Measurements from ENCODE around the gene KRTAP25-1.

KRTAP25-1 gene, protein sequence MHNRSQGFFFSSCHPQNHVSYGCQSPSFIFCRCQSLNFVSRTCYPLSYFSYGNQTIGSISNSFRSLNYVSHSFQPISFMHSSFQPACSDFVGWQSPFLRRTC

GRCh38 chr21:30289215-30289614, at the start of gene KRTAP25-1:
Gene KRTAP25-1 (minus strand): TSS chr21:30289514. CDS start chr21:30289490, 24 bp downstream.
- DNase-seq (ENCODE audit: low read depth), result no peak

DNA sequence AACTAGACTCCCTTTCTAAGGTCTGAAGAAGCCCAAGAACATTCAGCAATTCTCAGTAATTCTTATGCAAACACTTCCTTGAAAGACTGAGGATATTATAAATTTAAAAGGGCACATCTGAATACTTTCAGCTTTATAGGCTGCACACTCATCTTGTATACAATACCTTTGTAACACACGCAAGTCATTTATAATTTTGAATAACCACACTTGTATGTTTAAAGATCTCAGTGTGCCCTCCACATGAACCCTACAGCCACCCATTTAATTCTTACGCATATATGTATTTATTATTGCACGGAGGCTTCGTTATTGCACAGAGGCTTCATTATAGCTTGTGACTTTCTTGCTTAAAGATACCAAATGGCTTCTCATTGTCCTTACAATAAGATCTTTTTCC, 49.4 kb upstream of the KRTAP25-1 start:
- DNase-seq (ENCODE audit: low read depth), result no peak

GRCh38 chr21:30337772-30338171, 48.5 kb upstream of the KRTAP25-1 start:
- no peak for DNase-seq (ENCODE audit: low read depth)

DNA sequence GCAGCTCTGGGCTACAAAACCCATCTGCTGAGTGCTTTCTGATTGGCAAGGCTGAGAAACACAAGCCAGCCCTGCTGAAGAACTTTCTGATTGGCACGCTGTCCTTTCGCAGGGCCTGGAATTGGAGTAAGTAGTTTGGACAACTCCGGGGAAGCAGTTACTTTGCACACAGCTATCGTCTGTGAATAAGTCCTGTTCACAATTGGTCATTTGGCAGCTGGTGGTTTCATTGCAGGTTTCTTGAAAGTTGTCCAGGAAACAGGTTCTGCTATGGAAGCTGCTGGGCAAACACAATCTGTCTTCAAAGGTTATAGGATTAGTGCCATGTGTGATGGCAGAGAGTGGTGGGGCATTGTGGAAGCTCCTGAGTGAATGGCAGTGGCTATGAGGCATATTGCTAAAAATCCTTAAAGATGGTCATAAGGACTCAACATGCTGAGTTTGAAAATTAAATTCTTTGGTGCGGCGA, 48.0 kb upstream of the KRTAP25-1 start, which contains the start of gene KRTAP27-1:
Gene KRTAP27-1 (minus strand): TSS at position 419 of the 469 bp plus-strand sequence. CDS start 26 bp downstream, at position 393.
- no peak for DNase-seq (ENCODE audit: low read depth)

DNA sequence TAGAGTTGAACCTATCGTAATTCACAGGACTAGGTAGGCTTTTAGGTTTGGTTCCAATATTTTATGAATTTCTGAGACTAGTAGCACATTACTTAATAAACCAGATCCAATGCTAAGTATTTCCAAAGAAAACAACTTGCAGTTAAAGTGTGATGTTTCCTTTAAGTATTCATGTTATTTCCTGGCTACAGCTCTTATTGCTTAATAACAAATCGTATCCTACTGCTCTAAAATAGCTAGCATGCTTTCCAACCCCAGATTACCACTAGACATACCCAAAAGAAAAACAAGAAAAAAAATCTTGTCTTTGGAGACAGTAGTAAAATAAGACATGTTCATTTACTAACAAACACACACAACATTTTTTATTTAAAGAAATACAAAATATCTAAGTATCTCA, 47.3 kb upstream of the KRTAP25-1 start:
- DNase-seq (ENCODE audit: low read depth), result no peak

DNA sequence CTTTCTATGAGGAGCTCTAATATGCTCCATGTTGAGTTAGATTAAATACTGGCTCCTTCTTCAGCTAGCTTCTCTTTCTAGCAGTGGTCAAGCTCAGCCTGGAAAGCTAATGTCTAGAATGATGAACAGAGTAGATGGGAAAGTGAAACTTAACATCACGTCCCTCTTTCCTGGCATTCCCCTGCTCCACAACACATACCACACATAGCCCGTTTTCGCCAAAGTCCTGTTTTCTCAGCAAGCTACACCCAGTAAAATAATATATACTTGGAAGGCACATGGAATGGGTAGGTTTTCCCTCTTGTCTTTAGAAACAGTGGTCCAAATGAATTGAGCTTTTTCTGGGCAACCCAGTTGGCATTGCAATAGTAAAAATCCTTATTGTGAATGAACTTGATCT, 44.4 kb upstream of the KRTAP25-1 start:
- no peak for DNase-seq (ENCODE audit: low read depth)

DNA sequence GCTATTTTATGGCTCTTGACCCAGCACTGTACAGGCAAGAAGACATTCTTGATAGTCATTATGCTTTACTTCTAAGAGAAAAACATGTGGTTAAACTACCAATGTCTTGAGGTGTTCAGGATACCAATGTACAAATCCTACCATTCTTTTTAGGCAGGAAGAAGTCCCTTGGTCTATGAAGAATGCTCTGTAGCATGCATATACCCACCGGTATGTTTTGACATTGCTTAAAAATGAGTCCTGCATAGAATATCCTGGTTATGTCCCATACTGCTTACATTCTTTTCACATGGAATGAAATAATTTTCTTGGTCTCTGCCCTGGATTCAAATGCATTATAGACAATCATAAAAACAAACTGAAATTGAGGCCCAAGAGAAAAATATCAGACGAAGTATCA, 43.4 kb upstream of the KRTAP25-1 start:
- DNase-seq (ENCODE audit: low read depth), result no peak

GRCh38 chr21:30329203-30329875, 40.0 kb upstream of the KRTAP25-1 start:
- no peak for DNase-seq (ENCODE audit: low read depth)

DNA sequence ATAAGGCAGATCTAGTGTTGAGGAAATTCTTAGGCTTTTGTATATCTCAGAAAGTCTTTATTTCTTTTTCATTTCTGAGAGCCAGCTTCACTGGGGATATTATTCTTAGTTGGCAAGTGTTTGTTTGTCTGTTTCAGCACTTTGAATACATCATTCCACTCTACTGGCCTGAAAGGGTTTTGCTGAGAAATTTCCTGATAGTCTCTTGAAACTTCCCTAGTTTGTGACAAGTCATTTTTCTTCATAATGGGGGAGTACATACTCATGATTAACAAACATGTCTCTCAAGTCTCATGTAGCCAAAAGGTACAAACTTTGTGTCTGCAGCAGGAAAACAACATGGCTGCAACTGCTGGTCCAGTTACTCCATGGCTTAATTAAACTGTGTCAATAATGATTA, 37.1 kb upstream of the KRTAP25-1 start:
- no peak for DNase-seq (ENCODE audit: low read depth)

DNA sequence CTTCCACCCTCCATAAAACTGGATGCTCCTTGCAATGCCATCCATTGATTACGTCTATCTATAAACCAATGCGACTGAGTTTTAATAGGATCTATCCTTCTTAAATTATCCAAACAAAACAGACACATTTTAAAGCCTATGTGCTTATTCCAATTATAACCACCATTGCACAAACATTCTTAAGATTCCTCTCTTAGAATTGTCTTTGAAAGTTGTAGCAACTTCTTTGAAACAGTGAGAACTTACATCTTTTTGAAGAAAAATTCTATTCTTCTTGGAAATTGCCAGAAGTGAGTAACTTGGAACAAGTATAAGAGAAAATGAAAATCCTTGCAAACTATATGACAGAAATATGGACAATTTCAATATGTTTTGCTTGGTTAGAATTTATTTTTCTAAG, 30.9 kb upstream of the KRTAP25-1 start, which contains the start of gene KRTAP26-1:
Gene KRTAP26-1 (minus strand): TSS at position 101 of the 400 bp plus-strand sequence. CDS start 280 bp downstream, outside the sequence.
- no peak for DNase-seq (ENCODE audit: low read depth)

- DNase-seq (ENCODE audit: low read depth), result no peak
Measured at GRCh38 chr21:30315701-30316100, 26.4 kb upstream of the KRTAP25-1 start.

- DNase-seq (ENCODE audit: low read depth), result no peak
Measured at GRCh38 chr21:30306884-30307283, 17.6 kb upstream of the KRTAP25-1 start.

DNA sequence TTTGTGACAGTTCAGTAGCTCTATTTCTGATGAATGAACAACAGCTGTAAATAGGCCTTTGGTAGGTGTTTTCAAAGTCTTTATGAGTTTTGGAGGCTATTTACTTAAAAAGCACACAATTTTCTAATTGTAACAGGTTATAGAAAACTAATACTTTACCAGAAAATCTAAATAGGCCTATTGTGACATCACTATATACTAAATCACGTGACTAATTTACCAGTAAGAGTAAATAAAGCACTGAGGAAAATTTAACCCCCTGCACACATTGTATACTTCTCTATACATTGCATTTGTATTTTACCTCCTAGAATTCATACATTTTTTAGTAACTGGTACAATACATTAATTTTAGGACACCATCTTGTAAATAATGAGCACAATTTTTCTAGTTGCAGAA, 15.8 kb upstream of the KRTAP25-1 start:
- no peak for DNase-seq (ENCODE audit: low read depth)

DNA sequence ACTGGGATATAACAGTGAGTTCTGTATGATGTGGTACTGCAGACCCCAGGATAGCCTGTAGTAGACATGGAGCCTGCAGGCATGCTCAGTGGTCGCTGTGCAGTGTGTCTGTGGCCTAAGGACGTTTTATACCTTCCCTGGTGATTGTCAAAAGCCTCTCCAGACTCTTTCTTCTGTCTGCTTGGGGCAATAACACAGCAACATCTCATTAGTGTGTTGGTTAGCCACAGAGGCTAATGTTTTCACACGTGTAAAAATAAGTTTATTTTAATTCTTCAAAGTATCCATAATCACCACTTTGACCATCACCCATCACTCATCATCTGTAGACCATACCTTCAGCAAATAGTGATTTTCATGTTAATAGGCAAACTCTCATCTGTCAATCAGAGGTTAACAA, 6.5 kb downstream of the KRTAP25-1 start, which contains the start of gene KRTAP24-1:
Gene KRTAP24-1 (minus strand): TSS at position 101 of the 400 bp plus-strand sequence. CDS start 18 bp downstream, at position 83.
- no peak for DNase-seq (ENCODE audit: low read depth)

DNA sequence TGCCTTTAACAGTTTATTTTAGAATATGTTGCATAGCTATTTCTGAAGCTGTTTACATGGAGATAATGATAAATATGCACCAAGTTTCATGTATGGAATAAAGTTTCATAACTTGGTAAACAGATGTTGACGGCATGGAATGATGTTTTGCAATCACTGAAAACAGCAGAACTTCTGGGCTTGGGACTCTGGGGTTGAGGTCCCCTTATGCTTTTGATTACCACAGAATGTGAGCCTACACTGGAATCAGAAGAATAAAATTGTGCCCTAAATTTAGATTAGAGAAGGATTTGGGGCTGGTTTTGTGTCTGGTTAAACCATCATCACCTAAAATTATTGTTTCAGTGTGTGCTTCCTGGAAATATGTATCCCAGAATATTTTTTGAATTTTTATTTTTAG, 17.7 kb downstream of the KRTAP25-1 start:
- DNase-seq (ENCODE audit: low read depth), result no peak

- no peak for DNase-seq (ENCODE audit: low read depth)
Measured at GRCh38 chr21:30271156-30271555, 18.2 kb downstream of the KRTAP25-1 start.

DNA sequence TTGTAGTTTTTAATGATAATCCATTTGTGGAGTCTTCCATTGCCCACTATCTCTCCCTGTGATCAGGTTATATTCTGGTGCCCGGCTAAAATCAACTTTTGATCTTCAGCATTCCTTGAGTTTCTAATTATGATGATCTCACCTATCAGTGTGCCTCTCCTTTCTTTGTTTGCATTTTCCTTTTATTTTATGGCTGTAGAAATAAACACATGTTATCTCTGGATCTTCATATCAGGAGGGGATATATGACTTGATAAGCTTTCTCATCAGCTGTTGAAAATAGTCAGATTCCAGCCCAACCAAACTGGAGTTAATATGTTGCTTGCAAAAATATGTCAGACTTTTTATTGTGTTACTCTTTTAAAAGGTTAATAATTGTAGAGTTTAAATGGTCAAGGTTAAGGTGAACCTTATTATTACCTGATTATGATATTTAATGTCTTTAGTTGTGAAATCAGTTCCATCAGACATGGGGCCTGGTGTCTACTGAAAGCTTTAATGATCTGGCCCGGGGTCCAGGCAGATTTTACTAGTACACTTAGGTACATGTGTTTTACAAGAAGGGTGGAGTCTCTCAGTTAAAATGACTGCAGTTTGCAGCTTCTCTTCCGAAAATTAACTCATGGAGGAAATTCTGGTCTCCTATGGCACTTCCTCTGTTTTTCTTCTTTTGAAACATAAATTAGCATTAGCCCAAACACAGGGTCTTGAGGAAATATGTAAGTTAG, 19.3 kb downstream of the KRTAP25-1 start:
- no peak for DNase-seq (ENCODE audit: low read depth)

DNA sequence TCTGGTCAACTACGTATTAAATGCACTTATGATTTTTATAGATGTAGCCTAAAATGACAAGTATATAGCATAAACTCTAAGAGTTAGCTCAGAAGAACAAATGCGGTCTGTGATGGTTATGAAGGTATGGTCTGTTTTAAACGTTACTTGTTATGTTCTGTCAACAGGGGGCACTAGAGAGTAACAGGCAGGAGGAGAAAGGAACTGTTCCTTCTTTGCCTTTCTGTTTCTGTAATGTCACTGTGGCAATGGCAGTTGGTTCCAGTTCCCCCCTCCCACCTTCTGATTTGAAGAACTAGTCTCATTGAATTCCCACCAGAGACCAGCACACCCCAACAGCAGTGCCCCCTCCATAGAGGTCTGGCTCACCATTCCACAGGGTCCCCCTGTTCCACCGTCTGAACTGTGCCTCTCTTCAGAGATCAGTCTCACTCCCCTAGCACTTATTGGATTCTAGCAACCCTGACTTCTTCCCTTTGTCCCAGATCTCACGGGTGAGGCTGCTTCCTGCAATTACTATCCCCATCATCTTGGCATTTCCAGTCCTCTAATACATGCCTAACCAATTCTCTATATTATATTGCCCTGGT, 20.6 kb downstream of the KRTAP25-1 start:
- no peak for DNase-seq (ENCODE audit: low read depth)

DNA sequence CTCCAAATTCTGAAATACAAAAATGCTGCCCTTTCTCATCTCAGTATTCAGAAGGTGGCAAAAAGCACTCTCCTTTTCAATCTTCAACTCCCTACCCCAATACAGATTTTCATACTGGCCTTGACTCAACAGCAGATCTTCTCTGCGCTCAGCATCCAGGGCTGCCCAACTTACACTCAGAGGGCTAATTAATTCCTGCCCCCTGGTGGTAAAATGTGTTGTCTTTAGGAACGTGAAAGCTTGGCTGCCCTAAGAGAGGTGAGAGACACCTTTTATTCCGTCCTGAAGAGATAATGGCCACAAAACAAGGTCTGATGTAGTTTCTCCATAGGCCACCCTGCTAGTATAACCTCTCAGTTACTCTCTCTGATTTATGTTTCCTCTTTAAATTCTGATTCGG, 31.5 kb downstream of the KRTAP25-1 start:
- no peak for DNase-seq (ENCODE audit: low read depth)

- no peak for DNase-seq (ENCODE audit: low read depth)
Measured at GRCh38 chr21:30256100-30256499, 33.2 kb downstream of the KRTAP25-1 start.

DNA sequence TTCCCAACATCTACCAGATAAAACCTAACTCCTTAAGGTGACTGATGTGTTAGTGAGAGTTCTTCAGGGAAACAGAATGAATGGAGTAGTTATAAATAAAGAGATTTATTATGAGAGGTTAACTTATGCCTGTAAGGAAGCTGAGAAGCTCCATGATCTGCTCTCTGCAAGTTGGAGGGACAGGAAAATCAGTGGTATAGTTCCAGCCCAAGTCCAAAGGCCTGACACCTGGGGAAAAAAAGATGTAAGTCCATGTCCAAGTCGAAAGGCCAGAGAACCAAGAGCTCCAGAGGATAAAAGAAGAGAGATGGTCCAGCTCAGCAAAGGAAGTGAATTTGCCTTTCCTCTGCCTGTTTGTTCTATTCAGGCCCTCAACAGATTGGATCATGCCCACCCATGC, 33.6 kb downstream of the KRTAP25-1 start:
- no peak for DNase-seq (ENCODE audit: low read depth)

- DNase-seq (ENCODE audit: low read depth), result no peak
Measured at GRCh38 chr21:30251781-30252180, 37.5 kb downstream of the KRTAP25-1 start.

- DNase-seq (ENCODE audit: low read depth), result no peak
Measured at GRCh38 chr21:30249936-30250335, 39.4 kb downstream of the KRTAP25-1 start.

Data from ELR (cell line).